Epithelial cell of esophagus (primary cell): Measurements from ENCODE around the gene KLHL29.

Experiments
- DNase-seq: peaks from one replicate; pipeline ENCODE4 v3.0.0; 2010; ENCODE audit warnings: low read depth
- H3K4me3 ChIP-seq: 2 replicates; pipeline ENCODE4 v1.5.1; 2011; ENCODE audit warnings: mild to moderate bottlenecking, low read length, control low read depth
- CTCF ChIP-seq: IDR thresholded peaks from 2 replicates; pipeline ENCODE4 v1.5.1; 2011; ENCODE audit warnings: low read depth, mild to moderate bottlenecking, low read length, control low read depth, inconsistent platforms; ENCODE audit not compliant: insufficient read depth; ENCODE audit errors: missing control alignments

The KLHL29 gene

GRCh38 chr2:23690421-23691105, 305.6 kb downstream of the KLHL29 start:
- no peak for DNase-seq
- no peak for TF ChIP-seq CTCF
- no peak overlapping the region for H3K4me3 ChIP-seq

GRCh38 chr2:23691106-23691470, 306.1 kb downstream of the KLHL29 start:
- DNase-seq = no peak
- no peak for TF ChIP-seq CTCF
- no peak overlapping the region for H3K4me3 ChIP-seq

GRCh38 chr2:23691565-23691964, 306.6 kb downstream of the KLHL29 start:
- no peak overlapping the region for H3K4me3 ChIP-seq
- no peak for DNase-seq
- TF ChIP-seq CTCF = no peak

GRCh38 chr2:23692263-23692662, 307.3 kb downstream of the KLHL29 start:
- TF ChIP-seq CTCF = no peak
- H3K4me3 ChIP-seq = no peak overlapping the region
- no peak for DNase-seq

GRCh38 chr2:23692851-23693605, 308.0 kb downstream of the KLHL29 start:
- no peak for DNase-seq
- TF ChIP-seq CTCF = no peak
- no peak overlapping the region for H3K4me3 ChIP-seq

GRCh38 chr2:23693606-23693951, 308.6 kb downstream of the KLHL29 start:
- no peak for TF ChIP-seq CTCF
- no peak overlapping the region for H3K4me3 ChIP-seq
- DNase-seq = no peak
